ENCODE measurements around the gene IL22RA1.

GRCh38 chr1:24095140-24095859 is 47.6 kb downstream of the IL22RA1 start:
- TF ChIP-seq CTCF (conservative IDR thresholded peaks at IDR 0.05) (no peak), EZH2 (IDR thresholded peaks at IDR 0.05; ENCODE audit: low read depth) (no peak)
